OCI-LY1 (cell line): ENCODE results near the gene GXYLT1.

Source experiments
- H2AFZ ChIP-seq: fragments of 200-600 bp; sonication (generic), shearing (Covaris generic); 2 replicates; pipeline ENCODE4 v1.6.0; 2014; ENCODE audit warnings: antibody characterized with exemption, mild to moderate bottlenecking, low read length
- H3F3A ChIP-seq: fragments of 200-600 bp; sonication (generic), shearing (Covaris generic); 2 replicates; pipeline ENCODE4 v1.6.0; 2014; ENCODE audit warnings: mild to moderate bottlenecking, antibody characterized with exemption, low read length, moderate library complexity; ENCODE audit not compliant: insufficient read depth
- H3K27ac ChIP-seq: fragments of 200-600 bp; sonication (generic); 2 replicates; pipeline ENCODE4 v1.5.1; 2014; ENCODE audit warnings: low read length, mixed run types, mild to moderate bottlenecking, low read depth; ENCODE audit not compliant: poor library complexity, severe bottlenecking
- H3K27me3 ChIP-seq: fragments of 200-600 bp; sonication (generic); 2 replicates; pipeline ENCODE4 v1.6.0; 2014; ENCODE audit warnings: antibody characterized with exemption, mild to moderate bottlenecking, low read length, moderate library complexity; ENCODE audit not compliant: insufficient read depth
- H3K36me3 ChIP-seq: fragments of 200-600 bp; sonication (generic); 2 replicates; pipeline ENCODE4 v1.6.1; 2014; ENCODE audit warnings: mild to moderate bottlenecking, antibody characterized with exemption, low read length, moderate library complexity, mixed read lengths; ENCODE audit not compliant: insufficient read depth
- H3K4me1 ChIP-seq: fragments of 200-600 bp; sonication (generic); 2 replicates; pipeline ENCODE4 v1.5.1; 2014; ENCODE audit warnings: mild to moderate bottlenecking, low read length, moderate library complexity; ENCODE audit not compliant: insufficient read depth, severe bottlenecking
- H3K4me2 ChIP-seq: fragments of 200-600 bp; sonication (generic), shearing (Covaris generic); 2 replicates; pipeline ENCODE4 v1.6.1; 2014; ENCODE audit warnings: low read length
- H3K4me3 ChIP-seq: fragments of 200-600 bp; sonication (generic); 2 replicates; pipeline ENCODE4 v1.5.1; 2014; ENCODE audit warnings: low read length, low read depth, mild to moderate bottlenecking, mixed read lengths; ENCODE audit not compliant: poor library complexity, severe bottlenecking
- H3K79me2 ChIP-seq: fragments of 200-600 bp; shearing (Covaris generic); 2 replicates; pipeline ENCODE4 v1.6.1; 2016; ENCODE audit warnings: mixed run types, low read length, mixed read lengths; ENCODE audit not compliant: insufficient read depth
- H3K9ac ChIP-seq: fragments of 200-600 bp; sonication (generic), shearing (Covaris generic); 2 replicates; pipeline ENCODE4 v1.6.1; 2014; ENCODE audit warnings: mild to moderate bottlenecking, low read length, mixed read lengths
- H3K9me2 ChIP-seq: fragments of 200-600 bp; sonication (generic), shearing (Covaris generic); 2 replicates; pipeline ENCODE4 v1.6.1; 2014; ENCODE audit warnings: low read depth, mild to moderate bottlenecking, low read length, mixed read lengths
- H3K9me3 ChIP-seq: fragments of 200-600 bp; shearing (Covaris generic); 2 replicates; pipeline ENCODE4 v1.6.1; 2014; ENCODE audit warnings: low read length, mixed read lengths
- H4K20me1 ChIP-seq: fragments of 200-600 bp; sonication (generic), shearing (Covaris generic); 2 replicates; pipeline ENCODE4 v1.6.0; 2016; ENCODE audit warnings: mild to moderate bottlenecking, low read length; ENCODE audit not compliant: insufficient read depth
- EZH2 ChIP-seq: fragments of 200-600 bp; sonication (generic), shearing (Covaris generic); IDR thresholded peaks from 2 replicates; pipeline ENCODE4 v1.8.0; 2017; ENCODE audit warnings: borderline replicate concordance, mixed run types, mild to moderate bottlenecking, antibody characterized with exemption, low read length, moderate library complexity, mixed read lengths
- TF ChIP-seq, protein P1 (sequence below): fragments of 200-600 bp; sonication (generic), shearing (Covaris generic); IDR thresholded peaks from 2 replicates; pipeline ENCODE4 v1.5.1; 2017; ENCODE audit warnings: mild to moderate bottlenecking, antibody characterized with exemption, low read length, moderate library complexity, mixed read lengths

GXYLT1 gene

DNA sequence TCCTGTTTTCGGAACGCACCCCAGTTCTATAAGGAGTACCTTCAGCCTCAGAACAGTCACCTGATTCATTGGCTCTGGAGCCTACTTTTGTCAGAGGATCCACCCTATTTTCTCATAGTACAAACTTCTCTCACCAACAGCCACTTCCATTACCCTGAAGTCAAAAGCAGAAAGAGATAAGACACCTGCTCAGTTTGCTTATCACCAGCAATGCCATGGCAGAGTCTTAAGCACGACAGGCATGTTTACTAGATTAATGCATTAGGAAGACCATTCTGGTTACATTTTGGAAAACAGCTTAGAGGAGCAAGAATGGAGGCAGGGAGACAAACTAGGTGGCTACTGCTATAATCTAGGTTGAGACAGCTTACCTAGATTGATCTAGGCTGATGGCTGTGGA, 67.7 kb downstream of the GXYLT1 start:
- Histone ChIP-seq H3K27ac (no peak overlapping the region), H3K9me3 (no peaks in the 10 kb centered on the region), H4K20me1 (no peaks in the 10 kb centered on the region), H3K9me2 (no peaks in the 10 kb centered on the region), H3K27me3 (no peaks in the 10 kb centered on the region), H3K9ac (no peak overlapping the region), H3K4me1 (no peaks in the 10 kb centered on the region), H3K4me2 (no peak overlapping the region), H3K36me3 (peaks cover 8% of the 10 kb centered on the region; the same call in 1 of the 2 replicates), H3K79me2 (no peaks in the 10 kb centered on the region), H2AFZ (no peak overlapping the region), H3F3A (no peaks in the 10 kb centered on the region), H3K4me3 (no peak overlapping the region)
- TF ChIP-seq, protein P1, sequence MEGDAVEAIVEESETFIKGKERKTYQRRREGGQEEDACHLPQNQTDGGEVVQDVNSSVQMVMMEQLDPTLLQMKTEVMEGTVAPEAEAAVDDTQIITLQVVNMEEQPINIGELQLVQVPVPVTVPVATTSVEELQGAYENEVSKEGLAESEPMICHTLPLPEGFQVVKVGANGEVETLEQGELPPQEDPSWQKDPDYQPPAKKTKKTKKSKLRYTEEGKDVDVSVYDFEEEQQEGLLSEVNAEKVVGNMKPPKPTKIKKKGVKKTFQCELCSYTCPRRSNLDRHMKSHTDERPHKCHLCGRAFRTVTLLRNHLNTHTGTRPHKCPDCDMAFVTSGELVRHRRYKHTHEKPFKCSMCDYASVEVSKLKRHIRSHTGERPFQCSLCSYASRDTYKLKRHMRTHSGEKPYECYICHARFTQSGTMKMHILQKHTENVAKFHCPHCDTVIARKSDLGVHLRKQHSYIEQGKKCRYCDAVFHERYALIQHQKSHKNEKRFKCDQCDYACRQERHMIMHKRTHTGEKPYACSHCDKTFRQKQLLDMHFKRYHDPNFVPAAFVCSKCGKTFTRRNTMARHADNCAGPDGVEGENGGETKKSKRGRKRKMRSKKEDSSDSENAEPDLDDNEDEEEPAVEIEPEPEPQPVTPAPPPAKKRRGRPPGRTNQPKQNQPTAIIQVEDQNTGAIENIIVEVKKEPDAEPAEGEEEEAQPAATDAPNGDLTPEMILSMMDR: no peak
- TF ChIP-seq EZH2: no peak

DNA sequence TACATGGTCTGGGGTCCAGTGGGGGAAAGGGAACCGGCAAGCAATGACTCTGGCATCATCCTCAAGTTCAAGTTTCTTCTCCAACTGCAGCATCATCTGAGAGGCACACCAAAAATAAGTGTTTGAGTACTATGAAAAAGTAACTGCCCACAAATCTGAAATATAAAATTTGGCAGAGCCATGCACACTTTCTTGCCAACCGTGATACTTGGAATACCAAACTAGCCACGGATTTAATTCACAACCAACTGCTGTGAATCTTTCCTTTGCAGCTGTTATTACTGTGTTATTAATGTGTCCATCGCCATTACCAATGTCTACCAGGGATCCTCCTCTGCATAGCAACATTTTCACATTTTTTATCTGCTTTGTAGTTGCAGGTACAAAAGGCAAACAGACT, 74.6 kb downstream of the GXYLT1 start:
- H3K4me2 ChIP-seq: no peak overlapping the region
- no peak overlapping the region for H3K9ac ChIP-seq
- H3F3A ChIP-seq: no peaks in the 10 kb centered on the region
- H3K4me1 ChIP-seq: no peaks in the 10 kb centered on the region
- no peaks in the 10 kb centered on the region for H3K27me3 ChIP-seq
- H3K27ac ChIP-seq: no peak overlapping the region
- no peaks in the 10 kb centered on the region for H3K36me3 ChIP-seq
- no peak overlapping the region for H2AFZ ChIP-seq
- no peaks in the 10 kb centered on the region for H3K9me2 ChIP-seq
- no peaks in the 10 kb centered on the region for H4K20me1 ChIP-seq
- no peaks in the 10 kb centered on the region for H3K79me2 ChIP-seq
- no peaks in the 10 kb centered on the region for H3K9me3 ChIP-seq
- H3K4me3 ChIP-seq: no peak overlapping the region
- TF ChIP-seq, protein P1: no peak
- TF ChIP-seq EZH2: no peak

DNA sequence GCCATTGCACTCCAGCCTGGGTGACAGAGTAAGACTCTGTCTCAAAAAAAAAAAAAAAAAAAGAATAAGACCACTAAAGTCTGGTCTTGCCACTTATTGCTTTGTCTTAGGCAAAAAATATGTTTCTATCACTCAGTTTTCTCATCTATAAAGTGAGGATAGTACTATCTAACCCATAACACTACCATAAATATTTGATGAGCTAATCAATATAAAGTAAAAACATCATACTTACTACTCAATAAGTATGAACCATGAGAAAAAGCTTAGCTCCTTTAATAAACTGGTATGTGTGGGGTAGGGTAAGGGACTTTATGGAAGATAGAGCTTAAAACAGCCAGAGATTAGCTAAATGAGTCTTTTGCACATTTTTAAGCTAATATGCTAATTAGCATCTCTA, 85.5 kb downstream of the GXYLT1 start:
- Histone ChIP-seq H3K9me2 (no peaks in the 10 kb centered on the region), H2AFZ (no peak overlapping the region), H3K27ac (no peak overlapping the region), H3K27me3 (peaks cover 3% of the 10 kb centered on the region; the same call in 1 of the 2 replicates), H4K20me1 (no peaks in the 10 kb centered on the region), H3K4me1 (no peaks in the 10 kb centered on the region), H3K79me2 (no peaks in the 10 kb centered on the region), H3K9me3 (no peaks in the 10 kb centered on the region), H3K4me3 (no peak overlapping the region), H3K4me2 (no peak overlapping the region), H3F3A (no peaks in the 10 kb centered on the region), H3K9ac (no peak overlapping the region), H3K36me3 (no peaks in the 10 kb centered on the region)
- TF ChIP-seq, protein P1: no peak
- no peak for TF ChIP-seq EZH2
